GM23248 (cell line): ENCODE measurements around the gene EFCAB8. TPM values are rescaled to one million over a fixed set of nuclear protein-coding genes. Genes with fewer than 3 reads are reported as not detected.

Experiments used
- DNase-seq: peaks from one replicate; pipeline ENCODE4 v3.0.0-alpha.2; 2015
- H2AFZ ChIP-seq: fragments of 200-600 bp; sonication (generic); 2 replicates; pipeline ENCODE4 v1.6.1; 2016; ENCODE audit warnings: antibody characterized with exemption
- H3F3A ChIP-seq: fragments of 200-600 bp; sonication (generic); 2 replicates; pipeline ENCODE4 v1.6.1; 2016; ENCODE audit warnings: mild to moderate bottlenecking, antibody characterized with exemption, mixed run types; ENCODE audit not compliant: insufficient read depth
- H3K27ac ChIP-seq: fragments of 200-600 bp; sonication (generic); 2 replicates; pipeline ENCODE4 v1.5.1; 2016; ENCODE audit warnings: mild to moderate bottlenecking
- H3K27me3 ChIP-seq: fragments of 200-600 bp; sonication (generic); replicated peaks from 2 replicates; pipeline ENCODE4 v1.6.1; 2016; ENCODE audit warnings: mild to moderate bottlenecking; ENCODE audit not compliant: insufficient read depth
- H3K36me3 ChIP-seq: fragments of 200-600 bp; sonication (generic); 2 replicates; pipeline ENCODE4 v1.6.1; 2016; ENCODE audit warnings: low read depth, mild to moderate bottlenecking
- H3K4me1 ChIP-seq: fragments of 200-600 bp; sonication (generic); 2 replicates; pipeline ENCODE4 v1.6.1; 2016; ENCODE audit warnings: mild to moderate bottlenecking; ENCODE audit not compliant: insufficient read depth
- H3K4me2 ChIP-seq: fragments of 200-600 bp; sonication (generic); one replicate; pipeline ENCODE4 v1.6.1; 2016; ENCODE audit warnings: mild to moderate bottlenecking; ENCODE audit not compliant: unreplicated experiment
- H3K4me3 ChIP-seq: fragments of 200-600 bp; sonication (generic); 2 replicates; pipeline ENCODE4 v1.5.1; 2016; ENCODE audit warnings: mild to moderate bottlenecking
- H3K79me2 ChIP-seq: fragments of 200-600 bp; sonication (generic); 2 replicates; pipeline ENCODE4 v1.6.1; 2016; ENCODE audit warnings: mild to moderate bottlenecking; ENCODE audit not compliant: insufficient read depth
- H3K9ac ChIP-seq: fragments of 200-600 bp; sonication (generic); 2 replicates; pipeline ENCODE4 v1.6.1; 2016; ENCODE audit warnings: mild to moderate bottlenecking
- H3K9me2 ChIP-seq: fragments of 200-600 bp; sonication (generic); 2 replicates; pipeline ENCODE4 v1.6.1; 2016; ENCODE audit warnings: mixed run types, mild to moderate bottlenecking, moderate library complexity; ENCODE audit not compliant: insufficient read depth
- H3K9me3 ChIP-seq: fragments of 200-600 bp; sonication (generic); one replicate; pipeline ENCODE4 v1.6.1; 2017; ENCODE audit warnings: low read depth
- H4K20me1 ChIP-seq: fragments of 200-600 bp; sonication (generic); 2 replicates; pipeline ENCODE4 v1.6.0; 2016; ENCODE audit not compliant: insufficient read depth
- EZH2 ChIP-seq: fragments of 200-600 bp; sonication (generic); IDR thresholded peaks from 2 replicates; pipeline ENCODE4 v1.6.1; 2018; ENCODE audit warnings: antibody characterized with exemption, mild to moderate bottlenecking; ENCODE audit not compliant: insufficient read depth, poor library complexity, severe bottlenecking
- EZH2phosphoT487 ChIP-seq: fragments of 200-600 bp; sonication (generic); IDR thresholded peaks from 2 replicates; pipeline ENCODE4 v1.6.1; 2018; ENCODE audit warnings: antibody characterized with exemption, moderate library complexity, mild to moderate bottlenecking, low read depth; ENCODE audit not compliant: insufficient read depth
- WGBS, 2 experiments: methylation state at CpG; one replicate each; pipeline ENCODE4 v1.1.6; 2015 to 2017; ENCODE audit warnings: low lambda C conversion rate in 2 of 2, low coverage in 1 of 2; ENCODE audit errors: missing lambda C conversion rate in 2 of 2; 5-methylcytosine and 5-hydroxymethylcytosine counted together
- in situ Hi-C: fragments of 300-500 bp; cut with MboI; formaldehyde crosslinking; loops from 2 replicates; pipeline ENCODE4 v1.15.0; 2020
- polyA plus RNA-seq: library from polyadenylated mRNA; unstranded; fragments of >200 nt; fragmentation: Nextera tagmentation; extraction: Ambion mirVana; gene quantifications from 2 replicates; pipeline ENCODE4 v1.2.1, GENCODE V29; 2016
- total RNA-seq: library from RNA; depleted of rRNA; stranded (reverse); fragments of >200 nt; shearing (Covaris generic); gene quantifications from 2 replicates; pipeline ENCODE4 v1.2.3, GENCODE V29; 2014

Gene EFCAB8
- total and polyA plus RNA-seq, 2 experiments from 2014 or later: not detected

GRCh38 chr20:33006776-33007375 is 148.2 kb downstream of the EFCAB8 start:
- Histone ChIP-seq H2AFZ (no peak overlapping the region), H3K9me3 (no peaks in the 10 kb centered on the region), H3K36me3 (no peaks in the 10 kb centered on the region), H3K79me2 (no peaks in the 10 kb centered on the region), H3K27me3 (peaks cover 6% of the 10 kb centered on the region), H3K4me1 (no peaks in the 10 kb centered on the region), H3K27ac (no peak overlapping the region), H3F3A (no peaks in the 10 kb centered on the region), H3K9me2 (no peaks in the 10 kb centered on the region), H3K9ac (no peak overlapping the region), H4K20me1 (no peaks in the 10 kb centered on the region), H3K4me2 (no peak overlapping the region), H3K4me3 (no peak overlapping the region)
- no peak for TF ChIP-seq EZH2phosphoT487
- no peak for TF ChIP-seq EZH2
- DNase-seq: no peak
- WGBS, 2 experiments: 23 to 26% methylated on average over 8 of the region's 8 CpGs
- in situ Hi-C loops: no loop called here

DNA sequence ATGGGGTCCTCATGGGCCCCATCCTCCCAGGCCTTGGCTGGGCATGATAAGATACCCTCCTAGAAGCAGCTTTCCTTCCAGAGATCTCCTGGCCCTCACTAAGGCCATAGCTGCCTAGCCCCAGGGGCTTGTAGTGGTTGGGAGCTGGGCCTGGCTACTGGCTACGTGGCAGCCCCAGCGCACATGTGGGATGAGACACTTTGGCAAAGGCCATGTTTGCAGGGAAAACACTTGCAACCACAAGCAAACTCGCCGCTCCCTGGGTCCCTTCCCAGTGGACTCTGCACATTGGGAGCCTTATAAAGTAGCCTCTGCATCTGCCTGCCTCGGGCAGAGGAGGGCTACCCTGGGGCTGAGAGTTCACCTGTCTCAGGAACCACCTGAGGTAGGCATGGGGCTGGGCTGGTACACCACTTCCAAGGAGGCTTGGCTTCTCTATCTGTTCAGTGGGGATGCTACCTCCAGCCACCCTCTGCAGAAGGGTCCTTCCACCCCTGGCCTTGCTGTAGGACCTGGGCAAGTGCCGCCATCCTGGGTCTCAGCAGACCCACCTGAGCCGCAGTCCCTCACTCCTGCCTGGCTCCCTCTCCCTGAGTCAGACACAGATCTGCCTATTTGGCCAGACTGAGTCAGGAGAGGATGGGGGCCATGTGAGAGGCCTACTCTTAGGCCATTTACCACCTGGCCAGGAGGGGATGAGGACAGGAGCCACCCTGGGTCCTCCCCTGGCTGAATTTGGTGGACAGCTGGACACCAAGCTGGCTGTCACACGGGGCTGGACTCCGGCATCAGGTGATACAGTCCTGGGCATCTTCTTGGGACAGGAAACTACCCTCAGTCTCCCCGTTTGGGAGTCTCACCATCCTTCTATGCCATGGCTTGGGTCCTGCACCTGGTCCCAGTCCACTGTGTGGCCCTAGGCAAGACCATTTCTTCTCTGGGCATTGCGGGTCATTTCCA is 148.9 kb downstream of the EFCAB8 start, which contains the start of gene BPIFB2:
Gene BPIFB2, plus strand, starts transcription at position 329 of the 960 bp plus-strand sequence. CDS start 871 bp downstream, outside the sequence.
- WGBS, 2 experiments: 33 to 40% methylated on average over 10 to 11 of the region's 11 CpGs
- H4K20me1 ChIP-seq: no peaks in the 10 kb centered on the region
- no peak within 1 kb of the TSS for H3K27ac ChIP-seq
- H3K4me1 ChIP-seq: no peaks in the 10 kb centered on the region
- no peak within 1 kb of the TSS for H3K4me2 ChIP-seq
- H3K9me2 ChIP-seq: no peaks in the 10 kb centered on the region
- no peak for TF ChIP-seq EZH2phosphoT487
- no peak for TF ChIP-seq EZH2
- in situ Hi-C loops: no loop called here
- no peaks in the 10 kb centered on the region for H3K79me2 ChIP-seq
- no peak within 1 kb of the TSS for H2AFZ ChIP-seq
- no peak within 1 kb of the TSS for H3K9ac ChIP-seq
- no peak within 1 kb of the TSS for H3K4me3 ChIP-seq
- H3K9me3 ChIP-seq: no peaks in the 10 kb centered on the region
- H3F3A ChIP-seq: no peaks in the 10 kb centered on the region
- no peaks in the 10 kb centered on the region for H3K36me3 ChIP-seq
- H3K27me3 ChIP-seq: peaks cover 9% of the 10 kb centered on the region
- DNase-seq: no peak

GRCh38 chr20:33008336-33009213 is 149.9 kb downstream of the EFCAB8 start:
- H3K9me2 ChIP-seq: no peaks in the 10 kb centered on the region
- 42 to 48% methylated on average over 23 of the region's 23 CpGs for WGBS, 2 experiments
- no peaks in the 10 kb centered on the region for H4K20me1 ChIP-seq
- H3F3A ChIP-seq: no peaks in the 10 kb centered on the region
- in situ Hi-C loops: no loop called here
- no peaks in the 10 kb centered on the region for H3K36me3 ChIP-seq
- H3K9ac ChIP-seq: no peak overlapping the region
- no peaks in the 10 kb centered on the region for H3K4me1 ChIP-seq
- TF ChIP-seq EZH2phosphoT487: no peak
- no peak for TF ChIP-seq EZH2
- no peak overlapping the region for H3K4me3 ChIP-seq
- H3K4me2 ChIP-seq: no peak overlapping the region
- H3K27me3 ChIP-seq: peaks cover 18% of the 10 kb centered on the region
- no peak for DNase-seq
- H3K79me2 ChIP-seq: no peaks in the 10 kb centered on the region
- no peaks in the 10 kb centered on the region for H3K9me3 ChIP-seq
- no peak overlapping the region for H2AFZ ChIP-seq
- H3K27ac ChIP-seq: no peak overlapping the region
